ENCODE data around the gene BCL3. TPM values are rescaled to one million over a fixed set of nuclear protein-coding genes. Genes with fewer than 3 reads are reported as not detected.
A peak's percentile ranks its signal among the peaks of the same experiment; 100 is the strongest.

Gene BCL3
- total and polyA plus RNA-seq, 2 of the 13 experiments (the other 11 are each of a cell fraction or from before 2014, with no cell fraction given): 2.3 to 4.0 TPM

DNA sequence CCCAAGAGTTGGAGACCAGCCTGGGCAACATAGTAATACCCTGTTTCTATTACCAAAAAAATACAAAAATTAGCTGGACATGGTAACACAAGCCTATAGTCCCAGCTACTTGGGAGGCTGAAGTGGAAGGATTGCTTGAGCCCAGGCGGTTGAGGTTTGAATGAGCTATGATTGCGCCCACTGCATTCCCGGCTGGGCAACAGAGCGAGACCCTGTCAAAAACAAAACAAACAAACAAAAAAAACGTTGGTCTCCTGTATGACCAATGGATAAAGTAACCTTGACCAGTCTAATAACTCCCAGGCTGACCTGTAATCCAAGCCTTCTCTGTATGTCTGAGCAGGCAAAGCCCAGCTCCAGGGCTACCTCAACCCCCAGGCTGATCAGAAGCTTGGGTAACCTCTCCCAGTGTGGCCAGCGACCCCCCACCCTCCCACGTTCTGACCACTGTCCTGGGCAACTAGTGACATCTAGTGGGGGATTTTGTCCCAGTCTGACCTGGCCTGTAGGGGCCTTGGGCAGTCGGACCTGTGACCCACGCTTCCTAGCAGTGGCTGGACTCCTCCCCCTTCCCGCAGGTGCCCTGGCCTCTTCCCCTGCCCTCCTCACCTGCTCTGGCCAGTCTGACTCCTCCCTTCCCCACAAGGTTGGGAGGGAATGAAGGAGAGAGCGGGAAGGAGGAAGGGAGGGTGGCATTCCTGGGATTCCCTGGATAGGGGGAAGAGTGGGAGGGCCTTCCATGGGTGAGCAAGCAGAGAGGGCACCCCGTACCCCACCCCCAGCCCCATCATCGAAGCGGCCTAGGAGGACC is 59.3 kb downstream of the BCL3 start (continued):
- TF ChIP-seq, protein P1, sequence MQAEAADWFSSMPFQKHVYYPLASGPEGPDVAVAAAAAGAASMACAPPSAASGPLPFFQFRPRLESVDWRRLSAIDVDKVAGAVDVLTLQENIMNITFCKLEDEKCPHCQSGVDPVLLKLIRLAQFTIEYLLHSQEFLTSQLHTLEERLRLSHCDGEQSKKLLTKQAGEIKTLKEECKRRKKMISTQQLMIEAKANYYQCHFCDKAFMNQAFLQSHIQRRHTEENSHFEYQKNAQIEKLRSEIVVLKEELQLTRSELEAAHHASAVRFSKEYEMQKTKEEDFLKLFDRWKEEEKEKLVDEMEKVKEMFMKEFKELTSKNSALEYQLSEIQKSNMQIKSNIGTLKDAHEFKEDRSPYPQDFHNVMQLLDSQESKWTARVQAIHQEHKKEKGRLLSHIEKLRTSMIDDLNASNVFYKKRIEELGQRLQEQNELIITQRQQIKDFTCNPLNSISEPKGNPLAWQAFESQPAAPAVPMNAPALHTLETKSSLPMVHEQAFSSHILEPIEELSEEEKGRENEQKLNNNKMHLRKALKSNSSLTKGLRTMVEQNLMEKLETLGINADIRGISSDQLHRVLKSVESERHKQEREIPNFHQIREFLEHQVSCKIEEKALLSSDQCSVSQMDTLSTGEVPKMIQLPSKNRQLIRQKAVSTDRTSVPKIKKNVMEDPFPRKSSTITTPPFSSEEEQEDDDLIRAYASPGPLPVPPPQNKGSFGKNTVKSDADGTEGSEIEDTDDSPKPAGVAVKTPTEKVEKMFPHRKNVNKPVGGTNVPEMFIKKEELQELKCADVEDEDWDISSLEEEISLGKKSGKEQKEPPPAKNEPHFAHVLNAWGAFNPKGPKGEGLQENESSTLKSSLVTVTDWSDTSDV (CRISPR knock-in tag; IDR thresholded peaks at IDR 0.05): no peak
- TF ChIP-seq TBL1XR1 (IDR thresholded peaks at IDR 0.05; ENCODE audit: borderline replicate concordance, low read length, partially characterized antibody) (no peak), ZNF343 (CRISPR knock-in tag; IDR thresholded peaks at IDR 0.05) (no peak), NAIF1 (CRISPR knock-in tag; IDR thresholded peaks at IDR 0.05; ENCODE audit: borderline replicate concordance) (no peak), ARNTL (CRISPR knock-in tag; IDR thresholded peaks at IDR 0.05) (no peak), ZNF746 (CRISPR knock-in tag; IDR thresholded peaks at IDR 0.05) (no peak; the same call in none of the 2 replicates), SP2 (CRISPR knock-in tag; IDR thresholded peaks at IDR 0.05) (no peak), STAT5B (CRISPR knock-in tag; IDR thresholded peaks at IDR 0.05) (no peak), PHB2 (IDR thresholded peaks at IDR 0.05; ENCODE audit: partially characterized antibody) (no peak), NCOA2 (CRISPR knock-in tag; IDR thresholded peaks at IDR 0.05) (peak; percentile 43), SP5 (CRISPR knock-in tag; IDR thresholded peaks at IDR 0.05; ENCODE audit: borderline replicate concordance, low read depth) (peak; percentile 88), SP4 (CRISPR knock-in tag; IDR thresholded peaks at IDR 0.05) (peak; percentile 60), TEAD3 (CRISPR knock-in tag; optimal IDR thresholded peaks at IDR 0.05; ENCODE audit: borderline replicate concordance) (peak; percentile 96), ATM (IDR thresholded peaks at IDR 0.05; ENCODE audit: borderline replicate concordance) (no peak), TSC22D2 (CRISPR knock-in tag; IDR thresholded peaks at IDR 0.05; ENCODE audit: borderline replicate concordance) (no peak), RAD21 (CRISPR knock-in tag; IDR thresholded peaks at IDR 0.05) (peak; percentile 86), AKAP8 (CRISPR knock-in tag; IDR thresholded peaks at IDR 0.05) (no peak), FOXJ3 (CRISPR knock-in tag; IDR thresholded peaks at IDR 0.05; ENCODE audit: borderline replicate concordance) (no peak), CCAR2 (optimal IDR thresholded peaks at IDR 0.05; ENCODE audit: low read depth, low read length) (no peak)
- TF ChIP-seq, protein P2, sequence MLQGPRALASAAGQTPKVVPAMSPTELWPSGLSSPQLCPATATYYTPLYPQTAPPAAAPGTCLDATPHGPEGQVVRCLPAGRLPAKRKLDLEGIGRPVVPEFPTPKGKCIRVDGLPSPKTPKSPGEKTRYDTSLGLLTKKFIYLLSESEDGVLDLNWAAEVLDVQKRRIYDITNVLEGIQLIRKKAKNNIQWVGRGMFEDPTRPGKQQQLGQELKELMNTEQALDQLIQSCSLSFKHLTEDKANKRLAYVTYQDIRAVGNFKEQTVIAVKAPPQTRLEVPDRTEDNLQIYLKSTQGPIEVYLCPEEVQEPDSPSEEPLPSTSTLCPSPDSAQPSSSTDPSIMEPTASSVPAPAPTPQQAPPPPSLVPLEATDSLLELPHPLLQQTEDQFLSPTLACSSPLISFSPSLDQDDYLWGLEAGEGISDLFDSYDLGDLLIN (CRISPR knock-in tag; IDR thresholded peaks at IDR 0.05; ENCODE audit: borderline replicate concordance): no peak
- TF ChIP-seq, protein P3, sequence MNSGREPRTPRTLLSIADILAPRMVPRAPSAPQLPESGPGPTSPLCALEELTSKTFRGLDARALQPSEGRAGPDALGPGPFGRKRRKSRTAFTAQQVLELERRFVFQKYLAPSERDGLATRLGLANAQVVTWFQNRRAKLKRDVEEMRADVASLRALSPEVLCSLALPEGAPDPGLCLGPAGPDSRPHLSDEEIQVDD (CRISPR knock-in tag; IDR thresholded peaks at IDR 0.05; ENCODE audit: borderline replicate concordance): no peak
- TF ChIP-seq, protein P4, sequence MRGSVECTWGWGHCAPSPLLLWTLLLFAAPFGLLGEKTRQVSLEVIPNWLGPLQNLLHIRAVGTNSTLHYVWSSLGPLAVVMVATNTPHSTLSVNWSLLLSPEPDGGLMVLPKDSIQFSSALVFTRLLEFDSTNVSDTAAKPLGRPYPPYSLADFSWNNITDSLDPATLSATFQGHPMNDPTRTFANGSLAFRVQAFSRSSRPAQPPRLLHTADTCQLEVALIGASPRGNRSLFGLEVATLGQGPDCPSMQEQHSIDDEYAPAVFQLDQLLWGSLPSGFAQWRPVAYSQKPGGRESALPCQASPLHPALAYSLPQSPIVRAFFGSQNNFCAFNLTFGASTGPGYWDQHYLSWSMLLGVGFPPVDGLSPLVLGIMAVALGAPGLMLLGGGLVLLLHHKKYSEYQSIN (CRISPR knock-in tag; IDR thresholded peaks at IDR 0.05; ENCODE audit: borderline replicate concordance): no peak
- TF ChIP-seq, protein P5, sequence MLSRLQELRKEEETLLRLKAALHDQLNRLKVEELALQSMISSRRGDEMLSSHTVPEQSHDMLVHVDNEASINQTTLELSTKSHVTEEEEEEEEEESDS (CRISPR knock-in tag; IDR thresholded peaks at IDR 0.05; ENCODE audit: borderline replicate concordance): no peak
- TF ChIP-seq, protein P6, sequence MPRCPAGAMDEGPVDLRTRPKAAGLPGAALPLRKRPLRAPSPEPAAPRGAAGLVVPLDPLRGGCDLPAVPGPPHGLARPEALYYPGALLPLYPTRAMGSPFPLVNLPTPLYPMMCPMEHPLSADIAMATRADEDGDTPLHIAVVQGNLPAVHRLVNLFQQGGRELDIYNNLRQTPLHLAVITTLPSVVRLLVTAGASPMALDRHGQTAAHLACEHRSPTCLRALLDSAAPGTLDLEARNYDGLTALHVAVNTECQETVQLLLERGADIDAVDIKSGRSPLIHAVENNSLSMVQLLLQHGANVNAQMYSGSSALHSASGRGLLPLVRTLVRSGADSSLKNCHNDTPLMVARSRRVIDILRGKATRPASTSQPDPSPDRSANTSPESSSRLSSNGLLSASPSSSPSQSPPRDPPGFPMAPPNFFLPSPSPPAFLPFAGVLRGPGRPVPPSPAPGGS (CRISPR knock-in tag; IDR thresholded peaks at IDR 0.05): no peak
